K562 (cell line): ENCODE results near the gene ABCA4. TPM values are rescaled to one million over a fixed set of nuclear protein-coding genes. Genes with fewer than 3 reads are reported as not detected.

Experiments
- ATAC-seq: fragments of 200-7000 bp; cut with Tn5 transposase; 3 replicates; pipeline ENCODE4 v1.9.1; 2020; ENCODE audit warnings: moderate library complexity
- BruUV-seq: library from RNA; stranded (reverse); fragments of 400-500 nt; replicated peaks from 2 replicates; lab custom pipeline; 2021; lab: Mats Ljungman, UMichigan
- CTCF ChIA-PET: fragments of 300-600 bp; formaldehyde crosslinking; extraction: SDS; loops from one replicate; lab custom pipeline; 2021; ENCODE audit warnings: low intra/inter-chr PET ratio; lab: Yijun Ruan, JAX
- POLR2A ChIA-PET: fragments of 300-600, 350-650 bp; sonication (Branson Sonifier 250); formaldehyde crosslinking; extraction: SDS; loops from one replicate; lab custom pipeline; 2021; ENCODE audit warnings: antibody characterized with exemption, inconsistent platforms; lab: Yijun Ruan, JAX
- DNase-seq, 4 experiments: peaks; one replicate each; pipeline versions ENCODE4 v3.0.0 to v3.0.0-alpha.2; 2011 to 2018; ENCODE audit warnings: low spot score in 3 of 4, mixed read lengths in 3 of 4; ENCODE audit errors: extremely low read depth in 1 of 4
- FAIRE-seq: peaks from 2 replicates; lab custom pipeline; 2011; peaks lifted over from hg19 to GRCh38; lab: Jason Lieb, UNC
- H2AFZ ChIP-seq: 2 replicates; pipeline ENCODE4 v1.6.0; 2011; ENCODE audit warnings: low read depth, low read length, control low read depth, inconsistent platforms
- H3K27ac ChIP-seq: fragments of 200-600 bp; 3 replicates; pipeline ENCODE4 v1.8.0; 2011; ENCODE audit warnings: low read depth, mild to moderate bottlenecking, control low read depth, inconsistent platforms, low read length, moderate library complexity, mixed read lengths; ENCODE audit errors: extremely low read depth
- H3K27me3 ChIP-seq, 2 experiments: fragments of 300-600 bp in 1 of 2; 2 replicates in 1 of 2; 3 replicates in 1 of 2; pipeline versions ENCODE4 v1.6.0 to v1.8.0; 2011; ENCODE audit warnings: inconsistent platforms in 2 of 2, low read length in 2 of 2, mild to moderate bottlenecking in 1 of 2, mixed read lengths in 1 of 2, moderate library complexity in 1 of 2; ENCODE audit not compliant: control insufficient read depth in 2 of 2, insufficient read depth in 2 of 2
- H3K36me3 ChIP-seq: fragments of 300-600 bp; 3 replicates; pipeline ENCODE4 v1.8.0; 2011; ENCODE audit warnings: mild to moderate bottlenecking, low read length, inconsistent platforms; ENCODE audit not compliant: control insufficient read depth, insufficient read depth
- H3K4me1 ChIP-seq, 2 experiments: fragments of 200-600 bp in 1 of 2; replicated peaks in 1 of 2; 2 replicates in 1 of 2; 3 replicates in 1 of 2; pipeline versions ENCODE4 v1.5.1 to v1.8.0; 2011; ENCODE audit warnings: inconsistent platforms in 2 of 2, low read length in 2 of 2, mild to moderate bottlenecking in 1 of 2, mixed read lengths in 1 of 2, moderate library complexity in 1 of 2; ENCODE audit not compliant: control insufficient read depth in 2 of 2, insufficient read depth in 2 of 2
- H3K4me2 ChIP-seq: 2 replicates; pipeline ENCODE4 v1.6.1; 2011; ENCODE audit warnings: low read length, control low read depth, inconsistent platforms, mixed read lengths; ENCODE audit not compliant: insufficient read depth
- H3K4me3 ChIP-seq: fragments of 200-600 bp; sonication (generic), shearing (Covaris generic); 2 replicates; pipeline ENCODE4 v1.5.1; 2016; ENCODE audit warnings: control low read depth, inconsistent platforms
- H3K79me2 ChIP-seq: fragments of 200-600 bp; 3 replicates; pipeline ENCODE4 v1.8.0; 2011; ENCODE audit warnings: low read length, inconsistent platforms; ENCODE audit not compliant: control insufficient read depth, insufficient read depth
- H3K9ac ChIP-seq, 2 experiments: 2 replicates each; pipeline versions ENCODE4 v1.6.0 to v1.6.1; 2011; ENCODE audit warnings: low read depth in 2 of 2, low read length in 2 of 2, control low read depth in 1 of 2, inconsistent platforms in 1 of 2, mild to moderate bottlenecking in 1 of 2, mixed read lengths in 1 of 2; ENCODE audit not compliant: insufficient read depth in 1 of 2
- H3K9me1 ChIP-seq: one replicate; pipeline ENCODE4 v1.6.0; 2011; ENCODE audit warnings: inconsistent platforms, mild to moderate bottlenecking, low read length, moderate library complexity; ENCODE audit not compliant: control insufficient read depth, insufficient read depth
- H3K9me3 ChIP-seq: replicated peaks from 2 replicates; pipeline ENCODE4 v1.5.1; 2011; ENCODE audit warnings: low read depth, low read length, inconsistent platforms; ENCODE audit not compliant: control insufficient read depth, insufficient read depth
- H4K20me1 ChIP-seq: replicated peaks from 2 replicates; pipeline ENCODE4 v1.6.1; 2011; ENCODE audit warnings: low read length, inconsistent platforms, mixed read lengths; ENCODE audit not compliant: control insufficient read depth, insufficient read depth
- ARID1B ChIP-seq: fragments of 450-650 bp; IDR thresholded peaks from 2 replicates; pipeline ENCODE4 v1.6.1; 2016; ENCODE audit warnings: antibody characterized with exemption, mild to moderate bottlenecking, inconsistent platforms
- CBFA2T2 ChIP-seq: fragments of 450-650 bp; conservative IDR thresholded peaks from 2 replicates; pipeline ENCODE4 v1.6.1; 2017; ENCODE audit warnings: mild to moderate bottlenecking
- CTBP1 ChIP-seq: fragments of 450-650 bp; IDR thresholded peaks from 2 replicates; pipeline ENCODE4 v1.6.1; 2016; ENCODE audit warnings: borderline replicate concordance
- GTF2B ChIP-seq: IDR thresholded peaks from 2 replicates; pipeline ENCODE4 v1.6.1; 2011; ENCODE audit not compliant: insufficient read length; ENCODE audit errors: extremely low read depth
- HINFP ChIP-seq: fragments of 450-650 bp; conservative IDR thresholded peaks from 2 replicates; pipeline ENCODE4 v1.6.1; 2016; ENCODE audit warnings: missing genetic modification characterization, low read depth, mild to moderate bottlenecking, control low read depth, missing compliant biosample characterization
- LCOR ChIP-seq: sonication (generic); formaldehyde crosslinking; IDR thresholded peaks from 2 replicates; pipeline ENCODE4 v1.8.0; 2022; ENCODE audit warnings: mild to moderate bottlenecking, missing genetic modification reagents
- MED1 ChIP-seq: sonication (generic); formaldehyde crosslinking; IDR thresholded peaks from 2 replicates; pipeline ENCODE4 v1.8.1; 2023; ENCODE audit warnings: missing genetic modification reagents, borderline replicate concordance
- MEF2A ChIP-seq: IDR thresholded peaks from 2 replicates; pipeline ENCODE4 v1.6.1; 2011; ENCODE audit warnings: low read depth, mild to moderate bottlenecking, low read length, moderate library complexity; ENCODE audit not compliant: control insufficient read depth
- MYBL2 ChIP-seq, 2 experiments: fragments of 450-650 bp in 1 of 2; sonication (generic) in 1 of 2; formaldehyde crosslinking in 1 of 2; IDR thresholded peaks; 2 replicates each; pipeline versions ENCODE4 v1.6.1 to v1.8.1; 2017 to 2022; ENCODE audit warnings: borderline replicate concordance in 1 of 2, inconsistent platforms in 1 of 2, low read depth in 1 of 2, mild to moderate bottlenecking in 1 of 2, missing genetic modification reagents in 1 of 2, moderate library complexity in 1 of 2
- PATZ1 ChIP-seq: fragments of 250-450 bp; sonication (Bioruptor Pico); IDR thresholded peaks from 2 replicates; pipeline ENCODE4 v1.5.0; 2020; ENCODE audit warnings: mild to moderate bottlenecking, borderline replicate concordance
- SRSF3 ChIP-seq: fragments of 200-400 bp; formaldehyde crosslinking; IDR thresholded peaks from 2 replicates; pipeline ENCODE4 v1.6.1; 2016; ENCODE audit warnings: mild to moderate bottlenecking, low read length, moderate library complexity; ENCODE audit not compliant: insufficient read depth
- TAL1 ChIP-seq: fragments of 450-650 bp; IDR thresholded peaks from 2 replicates; pipeline ENCODE4 v1.6.1; 2016; ENCODE audit warnings: mild to moderate bottlenecking
- U2AF2 ChIP-seq: fragments of 200-400 bp; formaldehyde crosslinking; optimal IDR thresholded peaks from 2 replicates; pipeline ENCODE3; 2017; ENCODE audit warnings: low read depth, mild to moderate bottlenecking, low read length
- WGBS: fragments of 100-300 bp; shearing (Covaris generic); methylation state at CpG from one replicate; pipeline ENCODE4 v1.1.6; 2016; ENCODE audit warnings: low coverage, mixed read lengths; ENCODE audit not compliant: insufficient coverage; ENCODE audit errors: missing lambda C conversion rate; 5-methylcytosine and 5-hydroxymethylcytosine counted together
- in situ Hi-C: fragments of 300-500 bp; cut with MboI; formaldehyde crosslinking; loops from 4 replicates; pipeline ENCODE4 v1.15.0; 2018; ENCODE audit warnings: inconsistent platforms, mixed read lengths
- intact Hi-C: fragments of 100-400 bp; cut with micrococcal nuclease; formaldehyde crosslinking; loops from 2 replicates; pipeline ENCODE4 v1.14.2; 2022
- polyA plus RNA-seq, 8 experiments: library from polyadenylated mRNA; depleted of rRNA in 4 of 8; stranded (reverse) in 5 of 8; unstranded in 3 of 8; fragments of >200 nt; fragmentation: Nextera tagmentation in 2 of 8; fragmentation: Illumina TruSeq in 1 of 8; extraction: Ambion mirVana in 2 of 8; extraction: Trizol in 1 of 8; gene quantifications; 2 replicates each; pipeline versions ENCODE4 v1.2.1 to v1.2.3, GENCODE V29; 2011 to 2014; ENCODE audit warnings: inconsistent platforms in 1 of 8, missing spikeins in 1 of 8
- total RNA-seq, 7 experiments: library from RNA; depleted of rRNA in 6 of 7; stranded (reverse); fragments of >200 nt in 6 of 7; fragmentation: Illumina TruSeq in 2 of 7; extraction: Trizol in 2 of 7; gene quantifications; 2 replicates each; pipeline versions ENCODE4 v1.2.1 to v1.2.3, GENCODE V29; 2011 to 2021; ENCODE audit warnings: low replicate concordance in 1 of 7
- TF ChIP-seq, protein P1 (sequence below), 2 experiments: IDR thresholded peaks; 2 replicates each; pipeline ENCODE4 v1.6.1; 2012; ENCODE audit warnings: improper control_type of control experiment in 2 of 2, low read depth in 2 of 2, low read length in 2 of 2, borderline replicate concordance in 1 of 2

Gene ABCA4
- total and polyA plus RNA-seq, 9 of the 15 experiments (the other 6 are each of a cell fraction or from before 2014, with no cell fraction given): 0.01 to 0.04 TPM; not detected in 7

DNA sequence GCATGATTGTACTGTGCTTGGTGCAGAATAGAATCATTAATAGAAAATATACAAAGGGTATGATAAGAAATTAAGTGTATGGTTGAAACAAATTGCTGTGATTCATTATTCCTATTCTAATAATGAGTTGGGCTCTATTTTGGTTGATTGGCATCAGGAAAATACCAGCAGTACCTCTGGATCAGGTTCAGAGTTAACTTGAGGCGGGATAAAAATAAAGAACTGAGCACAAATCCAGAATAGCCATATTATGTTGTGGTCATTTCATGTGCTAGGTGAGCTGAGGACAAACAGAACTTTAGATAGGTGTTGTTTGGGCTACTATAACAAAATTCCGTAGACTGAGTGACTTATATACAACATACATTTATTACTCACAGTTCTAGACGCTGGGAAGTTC is 151.1 kb downstream of the ABCA4 start (continued):
- TF ChIP-seq PATZ1 (CRISPR knock-in tag): no peak

DNA sequence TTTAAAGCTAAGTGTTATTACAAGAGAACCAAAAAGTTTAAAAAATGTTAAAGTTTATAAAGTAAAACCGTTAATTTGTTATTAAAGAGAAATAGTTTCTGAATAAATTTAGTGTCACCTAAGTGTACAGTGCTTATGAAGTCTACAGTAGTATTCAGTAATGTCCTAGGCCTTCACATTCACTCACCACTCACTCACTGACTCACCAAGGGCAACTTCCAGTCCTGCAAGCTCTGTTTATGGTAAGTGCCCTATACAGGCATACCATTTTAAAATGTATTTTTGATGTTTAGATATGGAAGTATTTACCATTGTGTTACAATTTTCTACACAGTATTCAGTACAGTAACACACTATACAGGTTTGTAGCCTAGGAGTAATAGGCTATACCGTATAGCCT is 151.6 kb downstream of the ABCA4 start:
- Histone ChIP-seq H3K9ac (no peak overlapping the region), H3K4me1 (no peaks in the 10 kb centered on the region), H3K79me2 (no peaks in the 10 kb centered on the region), H3K4me2 (no peak overlapping the region), H4K20me1 (no peaks in the 10 kb centered on the region), H3K27me3 (peaks cover 0 to 4% of the 10 kb centered on the region in 2 experiments; a peak in 2 of 5 replicates), H3K4me3 (no peak overlapping the region), H2AFZ (no peak overlapping the region), H3K9me1 (no peaks in the 10 kb centered on the region), H3K27ac (no peak overlapping the region), H3K36me3 (no peaks in the 10 kb centered on the region), H3K9me3 (no peaks in the 10 kb centered on the region)
- POLR2A ChIA-PET: no interaction called here
- ATAC-seq (no peak), DNase-seq (no peak), FAIRE-seq (no peak)
- WGBS: 2% methylated on average over 2 of the region's 2 CpGs
- CTCF ChIA-PET: no interaction called here
- in situ Hi-C loops (no loop called here), intact Hi-C loops (no loop called here)
- BruUV-seq: no TSS peak
- no peak for TF ChIP-seq SRSF3
- TF ChIP-seq MEF2A: no peak
- TF ChIP-seq ARID1B: no peak
- no peak for TF ChIP-seq HINFP (tag)
- TF ChIP-seq CBFA2T2: no peak
- no peak for TF ChIP-seq TAL1
- no peak for TF ChIP-seq MYBL2 (IDR thresholded peaks at IDR 0.05; ENCODE audit: low read depth)
- TF ChIP-seq MYBL2 (CRISPR knock-in tag; IDR thresholded peaks at IDR 0.05; ENCODE audit: borderline replicate concordance): no peak
- TF ChIP-seq U2AF2: no peak
- no peak for TF ChIP-seq CTBP1
- TF ChIP-seq, protein P1, sequence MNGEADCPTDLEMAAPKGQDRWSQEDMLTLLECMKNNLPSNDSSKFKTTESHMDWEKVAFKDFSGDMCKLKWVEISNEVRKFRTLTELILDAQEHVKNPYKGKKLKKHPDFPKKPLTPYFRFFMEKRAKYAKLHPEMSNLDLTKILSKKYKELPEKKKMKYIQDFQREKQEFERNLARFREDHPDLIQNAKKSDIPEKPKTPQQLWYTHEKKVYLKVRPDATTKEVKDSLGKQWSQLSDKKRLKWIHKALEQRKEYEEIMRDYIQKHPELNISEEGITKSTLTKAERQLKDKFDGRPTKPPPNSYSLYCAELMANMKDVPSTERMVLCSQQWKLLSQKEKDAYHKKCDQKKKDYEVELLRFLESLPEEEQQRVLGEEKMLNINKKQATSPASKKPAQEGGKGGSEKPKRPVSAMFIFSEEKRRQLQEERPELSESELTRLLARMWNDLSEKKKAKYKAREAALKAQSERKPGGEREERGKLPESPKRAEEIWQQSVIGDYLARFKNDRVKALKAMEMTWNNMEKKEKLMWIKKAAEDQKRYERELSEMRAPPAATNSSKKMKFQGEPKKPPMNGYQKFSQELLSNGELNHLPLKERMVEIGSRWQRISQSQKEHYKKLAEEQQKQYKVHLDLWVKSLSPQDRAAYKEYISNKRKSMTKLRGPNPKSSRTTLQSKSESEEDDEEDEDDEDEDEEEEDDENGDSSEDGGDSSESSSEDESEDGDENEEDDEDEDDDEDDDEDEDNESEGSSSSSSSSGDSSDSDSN (IDR thresholded peaks at IDR 0.05; ENCODE audit: borderline replicate concordance in 1 of 2, low read depth in 2 of 2, low read length in 2 of 2): no peak
- no peak for TF ChIP-seq LCOR (CRISPR knock-in tag)
- no peak for TF ChIP-seq MED1
- TF ChIP-seq GTF2B: no peak
